ENCODE data around the gene FADS6.

The FADS6 gene

DNA sequence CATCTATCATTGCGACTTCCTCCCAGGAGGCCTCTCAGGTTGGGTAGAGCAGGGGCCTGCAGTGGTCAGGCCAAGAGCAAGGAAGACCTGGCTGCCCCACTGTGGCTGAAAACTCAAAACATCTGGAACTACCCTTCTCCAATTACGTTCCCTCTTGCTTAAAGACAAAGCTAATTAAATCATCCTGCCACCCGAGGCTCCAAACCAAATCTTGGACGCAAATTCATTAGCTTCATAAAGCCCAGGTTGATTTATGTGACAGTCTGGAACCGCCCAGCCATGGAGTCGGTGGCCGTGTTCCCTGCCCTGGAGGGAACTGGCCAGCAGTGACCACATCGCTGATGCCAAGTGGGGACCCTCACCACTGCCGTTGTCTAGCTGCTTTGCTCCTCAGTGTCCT, 55.2 kb downstream of the FADS6 start:
- Histone ChIP-seq H3K9me3 (ENCODE audit: control insufficient read depth, insufficient read depth, low read length) (no peaks in the 10 kb centered on the region), H3K4me1 (ENCODE audit: insufficient read depth, low read length) (peaks cover 21% of the 10 kb centered on the region)

DNA sequence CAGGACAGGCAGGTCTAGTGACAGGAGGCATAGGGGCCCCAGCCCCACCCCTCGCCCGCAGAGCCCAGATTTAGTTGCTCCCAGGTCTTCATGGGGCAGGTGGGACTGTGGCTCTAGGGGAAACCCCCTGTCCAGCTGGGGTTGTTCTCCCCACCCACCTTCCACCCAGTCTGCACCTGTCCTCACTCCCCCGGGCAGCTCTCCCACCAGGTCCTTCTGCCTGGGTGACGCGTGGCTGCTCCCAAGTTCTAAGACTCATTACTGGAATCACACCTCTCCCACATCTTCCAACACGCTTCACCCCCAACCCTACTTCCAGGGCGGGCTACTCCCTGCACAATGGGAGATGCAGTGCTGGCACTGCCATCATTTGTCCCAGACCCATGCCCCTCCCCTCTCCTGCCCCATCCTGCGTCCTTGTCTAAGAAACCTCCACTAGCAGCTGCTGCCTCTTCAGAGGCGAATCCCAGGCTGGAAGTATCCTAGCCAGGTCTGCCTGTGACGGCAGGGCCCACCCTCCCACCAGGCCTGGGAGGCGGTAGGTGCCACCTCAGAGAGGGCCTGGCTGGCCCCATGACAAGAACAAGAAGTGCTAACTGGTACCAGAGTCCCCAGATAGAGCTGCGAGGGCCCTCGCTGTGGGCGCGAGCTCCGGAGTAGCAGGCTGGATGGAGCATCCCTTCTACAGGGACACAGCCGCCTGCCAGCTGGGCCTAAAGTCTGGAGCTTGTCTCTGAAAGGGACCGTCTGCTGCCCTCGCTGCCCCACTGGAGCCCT, 56.6 kb downstream of the FADS6 start:
- Histone ChIP-seq H3K9me3 (ENCODE audit: control insufficient read depth, insufficient read depth, low read length) (no peaks in the 10 kb centered on the region), H3K9ac (ENCODE audit: low read depth, low read length) (no peak overlapping the region), H3K36me3 (ENCODE audit: insufficient read depth, low read length) (no peaks in the 10 kb centered on the region), H3K4me1 (ENCODE audit: insufficient read depth, low read length) (peaks cover 16% of the 10 kb centered on the region)

More for the DNA sequence above, 55.2 kb downstream of the FADS6 start:
- no peak overlapping the region for H3K9ac ChIP-seq (ENCODE audit: low read depth, low read length)
- H3K36me3 ChIP-seq (ENCODE audit: insufficient read depth, low read length) = no peaks in the 10 kb centered on the region

- Histone ChIP-seq H3K9me3 (ENCODE audit: control insufficient read depth, insufficient read depth, low read length) (no peaks in the 10 kb centered on the region), H3K4me1 (ENCODE audit: insufficient read depth, low read length) (peaks cover 15% of the 10 kb centered on the region), H3K36me3 (ENCODE audit: insufficient read depth, low read length) (no peaks in the 10 kb centered on the region), H3K9ac (ENCODE audit: low read depth, low read length) (no peak overlapping the region)
These were observed 57.2 kb downstream of the FADS6 start for GRCh38 chr17:74836191-74836590.

DNA sequence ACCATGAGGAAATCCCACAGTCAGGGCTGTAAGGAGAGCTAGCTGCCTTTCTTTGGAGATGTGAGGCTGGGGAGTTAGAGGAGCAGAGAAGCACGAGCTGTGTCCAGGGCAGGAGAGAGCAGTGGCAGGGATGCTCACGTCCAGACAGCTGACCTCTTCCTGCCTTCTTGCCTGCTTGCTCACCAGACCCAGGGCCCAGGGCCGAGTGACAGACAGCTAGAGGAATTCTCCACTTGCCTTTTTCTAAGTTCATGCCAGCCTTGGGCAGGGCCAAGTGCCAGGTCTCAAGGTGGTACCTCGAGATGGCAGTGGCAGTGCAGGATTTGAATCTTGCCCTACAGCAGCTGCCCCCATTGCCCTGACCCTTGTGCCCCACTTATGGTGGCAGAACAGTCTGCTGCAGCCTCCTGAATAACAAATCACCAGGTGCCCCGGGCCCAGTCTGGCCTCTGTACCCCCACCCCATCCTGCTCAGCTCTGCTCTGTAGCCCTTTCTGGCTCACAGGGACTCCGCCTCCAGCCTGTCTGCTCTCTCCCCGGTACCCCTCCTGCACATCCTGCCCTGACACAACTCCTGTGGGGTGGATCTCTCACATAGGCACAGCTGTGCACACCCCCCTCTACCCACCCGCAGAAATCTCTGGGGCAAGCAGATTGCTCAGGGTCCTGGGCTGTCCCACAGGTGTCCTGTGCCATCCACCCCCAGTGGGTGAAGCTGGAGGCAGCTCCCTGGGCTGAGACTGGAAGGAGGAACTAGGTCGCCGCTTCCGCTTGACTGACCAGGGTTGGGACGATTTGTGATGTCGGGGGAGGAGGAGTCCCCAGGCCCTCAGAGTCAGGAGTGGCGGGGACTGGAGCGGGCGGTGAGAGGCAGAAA, 59.7 kb downstream of the FADS6 start:
- Histone ChIP-seq H3K36me3 (ENCODE audit: insufficient read depth, low read length) (no peaks in the 10 kb centered on the region), H3K4me1 (ENCODE audit: insufficient read depth, low read length) (no peaks in the 10 kb centered on the region), H3K9ac (ENCODE audit: low read depth, low read length) (no peak overlapping the region), H3K9me3 (ENCODE audit: control insufficient read depth, insufficient read depth, low read length) (no peaks in the 10 kb centered on the region)

DNA sequence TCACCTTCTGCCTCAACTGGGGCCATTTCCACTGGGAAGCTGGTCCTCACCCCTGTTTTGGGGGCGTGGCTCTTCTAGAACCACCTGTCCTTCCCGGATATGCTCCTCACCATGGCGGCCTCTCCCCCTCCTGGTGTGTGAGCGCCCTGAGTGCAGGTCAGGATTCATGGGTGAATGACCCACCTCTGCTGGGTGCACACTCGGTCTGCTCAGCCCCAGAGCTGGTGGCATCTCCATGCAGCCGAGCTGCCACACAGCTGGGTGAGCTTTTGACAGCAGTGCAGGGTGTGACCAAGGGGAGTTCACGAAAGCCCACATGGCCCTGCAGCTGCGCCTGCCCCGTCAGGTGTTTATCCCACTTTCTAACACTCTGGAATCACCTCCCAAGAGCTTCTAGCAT, 61.0 kb downstream of the FADS6 start:
- H3K36me3 ChIP-seq (ENCODE audit: insufficient read depth, low read length) = no peaks in the 10 kb centered on the region
- no peaks in the 10 kb centered on the region for H3K4me1 ChIP-seq (ENCODE audit: insufficient read depth, low read length)
- no peaks in the 10 kb centered on the region for H3K9me3 ChIP-seq (ENCODE audit: control insufficient read depth, insufficient read depth, low read length)
- H3K9ac ChIP-seq (ENCODE audit: low read depth, low read length) = no peak overlapping the region

DNA sequence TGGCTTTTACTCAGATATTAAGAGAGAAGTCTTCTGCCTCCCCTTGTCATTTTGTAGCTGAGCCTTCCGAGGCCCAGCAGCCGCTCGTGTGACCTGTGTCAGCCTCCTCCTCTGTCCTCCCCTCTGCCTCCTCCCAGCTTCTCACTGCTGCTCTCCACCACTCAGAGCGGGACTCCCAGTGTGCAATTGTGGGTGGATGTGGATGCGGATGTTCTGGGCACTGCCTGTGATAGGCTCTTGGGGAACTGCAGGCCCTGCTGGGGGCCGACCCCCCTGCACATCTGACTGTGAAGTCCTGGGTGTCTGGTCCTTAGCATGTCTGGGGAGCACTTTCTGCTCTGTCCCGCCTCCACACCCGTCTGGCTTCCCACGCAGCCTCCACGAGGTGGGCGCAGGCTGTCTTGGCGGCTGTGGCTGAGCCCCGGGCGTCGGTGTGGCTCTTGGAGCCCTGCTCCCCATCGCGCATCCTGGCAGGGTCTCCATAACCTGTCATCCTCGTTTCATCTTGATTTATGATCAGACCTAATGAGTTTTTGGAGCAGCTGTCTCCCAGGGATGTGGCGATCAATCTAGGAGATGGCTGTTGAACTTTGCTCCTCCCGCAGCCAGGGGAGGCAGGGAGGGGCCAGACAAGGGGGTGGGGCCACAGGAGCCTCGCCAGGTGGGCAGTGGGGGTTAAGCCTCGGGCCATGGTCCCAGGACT, 61.8 kb downstream of the FADS6 start:
- no peak overlapping the region for H3K9ac ChIP-seq (ENCODE audit: low read depth, low read length)
- no peaks in the 10 kb centered on the region for H3K4me1 ChIP-seq (ENCODE audit: insufficient read depth, low read length)
- no peaks in the 10 kb centered on the region for H3K36me3 ChIP-seq (ENCODE audit: insufficient read depth, low read length)
- no peaks in the 10 kb centered on the region for H3K9me3 ChIP-seq (ENCODE audit: control insufficient read depth, insufficient read depth, low read length)

- Histone ChIP-seq H3K4me1 (ENCODE audit: insufficient read depth, low read length) (no peaks in the 10 kb centered on the region), H3K36me3 (ENCODE audit: insufficient read depth, low read length) (no peaks in the 10 kb centered on the region), H3K9ac (ENCODE audit: low read depth, low read length) (no peak overlapping the region)
These were observed 62.6 kb downstream of the FADS6 start for GRCh38 chr17:74830861-74831260.

DNA sequence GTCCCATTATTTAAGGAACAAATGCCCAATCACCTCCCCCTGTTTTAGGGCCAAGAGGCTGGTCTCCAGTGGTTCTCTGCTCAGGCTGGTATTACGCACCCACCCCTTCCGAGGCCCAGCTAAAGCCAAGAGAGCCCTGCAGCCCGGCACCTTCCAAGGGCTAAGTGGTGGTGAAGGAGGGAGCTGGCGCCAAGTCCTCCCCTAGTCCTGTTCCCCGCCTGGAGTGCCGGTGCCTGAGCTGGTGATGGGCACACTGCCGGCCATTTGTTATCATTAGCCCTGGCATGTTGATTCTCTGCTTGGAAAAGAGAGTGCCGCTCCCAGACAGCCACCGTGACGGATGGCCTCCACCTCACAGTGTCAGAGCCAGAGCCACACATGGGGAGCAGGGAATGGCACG, 65.6 kb downstream of the FADS6 start:
- no peak overlapping the region for H3K9ac ChIP-seq (ENCODE audit: low read depth, low read length)
- no peaks in the 10 kb centered on the region for H3K36me3 ChIP-seq (ENCODE audit: insufficient read depth, low read length)
- no peaks in the 10 kb centered on the region for H3K9me3 ChIP-seq (ENCODE audit: control insufficient read depth, insufficient read depth, low read length)
- no peaks in the 10 kb centered on the region for H3K4me1 ChIP-seq (ENCODE audit: insufficient read depth, low read length)

More at GRCh38 chr17:74830861-74831260, 62.6 kb downstream of the FADS6 start:
- H3K9me3 ChIP-seq (ENCODE audit: control insufficient read depth, insufficient read depth, low read length) = no peaks in the 10 kb centered on the region

Measured in ES-I3 (cell line).